Astrocyte of the cerebellum (primary cell): ENCODE data around the gene PDE4D.

Experiments
- DNase-seq: peaks from one replicate; pipeline ENCODE4 v3.0.0-alpha.2; 2011; ENCODE audit warnings: low read depth
- H3K4me3 ChIP-seq: 2 replicates; pipeline ENCODE4 v1.5.1; 2011; ENCODE audit warnings: mild to moderate bottlenecking, low read depth, low read length, moderate library complexity
- CTCF ChIP-seq: IDR thresholded peaks from 2 replicates; pipeline ENCODE4 v1.5.1; 2012; ENCODE audit warnings: low read length, low read depth, moderate library complexity, mild to moderate bottlenecking; ENCODE audit errors: missing control alignments
- in situ Hi-C: cut with HindIII; loops from 2 replicates; pipeline ENCODE4 v1.10.0; 2017; ENCODE audit warnings: low sequenced_read_pairs

Gene PDE4D

GRCh38 chr5:59917121-59917520, 23.6 kb upstream of the PDE4D start:
- no peak for DNase-seq
- H3K4me3 ChIP-seq, result no peak overlapping the region
- TF ChIP-seq CTCF, result no peak
- in situ Hi-C loops, result no loop called here

GRCh38 chr5:59905188-59905587, 11.7 kb upstream of the PDE4D start:
- in situ Hi-C loops, result no loop called here
- no peak overlapping the region for H3K4me3 ChIP-seq
- DNase-seq, result no peak
- no peak for TF ChIP-seq CTCF

GRCh38 chr5:59897075-59897474, 3.5 kb upstream of the PDE4D start:
- TF ChIP-seq CTCF, result no peak
- H3K4me3 ChIP-seq, result no peak overlapping the region
- in situ Hi-C loops, result no loop called here
- DNase-seq, result no peak

GRCh38 chr5:59891962-59892643, 1.4 kb downstream of the PDE4D start:
- no peak overlapping the region for H3K4me3 ChIP-seq
- DNase-seq, result no peak
- in situ Hi-C loops, result no loop called here
- no peak for TF ChIP-seq CTCF

GRCh38 chr5:59887274-59887673, 6.3 kb downstream of the PDE4D start:
- DNase-seq, result no peak
- H3K4me3 ChIP-seq, result no peak overlapping the region
- in situ Hi-C loops, result no loop called here
- TF ChIP-seq CTCF, result no peak

GRCh38 chr5:59874675-59875074, 18.9 kb downstream of the PDE4D start:
- DNase-seq, result no peak
- in situ Hi-C loops, result loop anchor here (5.0 kb wide), 1 partner anchor 32 kb away; no protein-coding TSS in a partner anchor

More at GRCh38 chr5:59874675-59875074, 18.9 kb downstream of the PDE4D start:
- H3K4me3 ChIP-seq, result no peak overlapping the region
- TF ChIP-seq CTCF, result no peak
